Activated naive CD8-positive, alpha-beta T cell treated with anti-CD3 and anti-CD28 coated beads, Interleukin-2, amount 50 U/mL, for 24 hours (primary cell): ENCODE results near the gene FGD5.

Source experiments
- ATAC-seq: fragments of 150-1000 bp; cut with Tn5 transposase; one replicate; pipeline ENCODE4 v1.10.0; 2021
- DNase-seq: peaks from one replicate; pipeline ENCODE4 v3.0.0; 2021
- H3K27ac Mint-ChIP-seq: one replicate; pipeline ENCODE4 v1.8.0; 2021; ENCODE audit warnings: mild to moderate bottlenecking, mixed read lengths
- H3K27me3 Mint-ChIP-seq: one replicate; pipeline ENCODE4 v1.8.0; 2021; ENCODE audit warnings: mixed read lengths
- H3K36me3 Mint-ChIP-seq: one replicate; pipeline ENCODE4 v1.8.0; 2021; ENCODE audit warnings: low read depth, mixed read lengths
- H3K4me1 Mint-ChIP-seq: one replicate; pipeline ENCODE4 v1.8.0; 2021; ENCODE audit warnings: mixed read lengths
- H3K4me3 Mint-ChIP-seq: one replicate; pipeline ENCODE4 v1.8.0; 2021; ENCODE audit warnings: mild to moderate bottlenecking, moderate library complexity, mixed read lengths
- H3K9me3 Mint-ChIP-seq: one replicate; pipeline ENCODE4 v1.8.0; 2021; ENCODE audit warnings: mixed read lengths

FGD5 gene

GRCh38 chr3:14858105-14858504, 39.3 kb downstream of the FGD5 start:
- Mint-ChIP-seq H3K9me3 (no peaks in the 10 kb centered on the region), H3K36me3 (no peaks in the 10 kb centered on the region), H3K27me3 (peaks cover 4% of the 10 kb centered on the region), H3K4me3 (no peak overlapping the region), H3K27ac (no peak overlapping the region), H3K4me1 (no peaks in the 10 kb centered on the region)
- ATAC-seq (no peak), DNase-seq (no peak)

GRCh38 chr3:14859880-14860279, 41.1 kb downstream of the FGD5 start:
- H3K27me3 Mint-ChIP-seq = peaks cover 4% of the 10 kb centered on the region
- H3K36me3 Mint-ChIP-seq = no peaks in the 10 kb centered on the region
- H3K4me1 Mint-ChIP-seq = no peaks in the 10 kb centered on the region
- H3K9me3 Mint-ChIP-seq = no peaks in the 10 kb centered on the region
- DNase-seq (no peak), ATAC-seq (no peak)
- no peak overlapping the region for H3K27ac Mint-ChIP-seq
- no peak overlapping the region for H3K4me3 Mint-ChIP-seq

GRCh38 chr3:14861031-14861430, 42.3 kb downstream of the FGD5 start:
- H3K9me3 Mint-ChIP-seq = no peaks in the 10 kb centered on the region
- H3K36me3 Mint-ChIP-seq = no peaks in the 10 kb centered on the region
- ATAC-seq = no peak
- no peaks in the 10 kb centered on the region for H3K27me3 Mint-ChIP-seq
- DNase-seq = no peak
- H3K4me3 Mint-ChIP-seq = no peak overlapping the region
- H3K27ac Mint-ChIP-seq = no peak overlapping the region
- H3K4me1 Mint-ChIP-seq = no peaks in the 10 kb centered on the region

- H3K27me3 Mint-ChIP-seq = no peaks in the 10 kb centered on the region
- DNase-seq (no peak), ATAC-seq (no peak)
- H3K9me3 Mint-ChIP-seq = no peaks in the 10 kb centered on the region
- no peak overlapping the region for H3K4me3 Mint-ChIP-seq
- no peaks in the 10 kb centered on the region for H3K36me3 Mint-ChIP-seq
- H3K27ac Mint-ChIP-seq = no peak overlapping the region
- H3K4me1 Mint-ChIP-seq = no peaks in the 10 kb centered on the region
Observed at GRCh38 chr3:14861446-14862302, 42.9 kb downstream of the FGD5 start.

- Mint-ChIP-seq H3K36me3 (no peaks in the 10 kb centered on the region), H3K4me1 (no peaks in the 10 kb centered on the region), H3K4me3 (no peak overlapping the region), H3K9me3 (no peaks in the 10 kb centered on the region), H3K27me3 (no peaks in the 10 kb centered on the region), H3K27ac (no peak overlapping the region)
- ATAC-seq = no peak
- DNase-seq = no peak
Observed at GRCh38 chr3:14862303-14862660, 43.5 kb downstream of the FGD5 start.

- Mint-ChIP-seq H3K27ac (no peak overlapping the region), H3K4me3 (no peak overlapping the region), H3K4me1 (no peaks in the 10 kb centered on the region), H3K27me3 (no peaks in the 10 kb centered on the region), H3K9me3 (no peaks in the 10 kb centered on the region), H3K36me3 (no peaks in the 10 kb centered on the region)
- ATAC-seq (no peak), DNase-seq (no peak)
Observed at GRCh38 chr3:14862661-14863230, 44.0 kb downstream of the FGD5 start.

GRCh38 chr3:14863333-14864100, 44.8 kb downstream of the FGD5 start:
- Mint-ChIP-seq H3K27ac (no peak overlapping the region), H3K4me1 (no peaks in the 10 kb centered on the region), H3K9me3 (no peaks in the 10 kb centered on the region), H3K27me3 (no peaks in the 10 kb centered on the region), H3K4me3 (no peak overlapping the region), H3K36me3 (no peaks in the 10 kb centered on the region)
- no peak for DNase-seq
- ATAC-seq = no peak

GRCh38 chr3:14864131-14864530, 45.4 kb downstream of the FGD5 start:
- Mint-ChIP-seq H3K27me3 (no peaks in the 10 kb centered on the region), H3K4me3 (no peak overlapping the region), H3K9me3 (no peaks in the 10 kb centered on the region), H3K27ac (no peak overlapping the region), H3K36me3 (no peaks in the 10 kb centered on the region), H3K4me1 (no peaks in the 10 kb centered on the region)
- no peak for DNase-seq
- ATAC-seq = no peak

- H3K4me3 Mint-ChIP-seq = no peak overlapping the region
- no peaks in the 10 kb centered on the region for H3K4me1 Mint-ChIP-seq
- no peaks in the 10 kb centered on the region for H3K27me3 Mint-ChIP-seq
Observed at GRCh38 chr3:14866627-14867026, 47.9 kb downstream of the FGD5 start.

GRCh38 chr3:14867936-14868570, 49.3 kb downstream of the FGD5 start:
- ATAC-seq = no peak
- Mint-ChIP-seq H3K27ac (no peak overlapping the region), H3K9me3 (no peaks in the 10 kb centered on the region), H3K4me1 (no peaks in the 10 kb centered on the region), H3K4me3 (no peak overlapping the region), H3K36me3 (no peaks in the 10 kb centered on the region), H3K27me3 (no peaks in the 10 kb centered on the region)
- no peak for DNase-seq

More at GRCh38 chr3:14866627-14867026, 47.9 kb downstream of the FGD5 start:
- Mint-ChIP-seq H3K27ac (no peak overlapping the region), H3K9me3 (no peaks in the 10 kb centered on the region), H3K36me3 (no peaks in the 10 kb centered on the region)
- DNase-seq (no peak), ATAC-seq (no peak)

- Mint-ChIP-seq H3K27me3 (no peaks in the 10 kb centered on the region), H3K9me3 (no peaks in the 10 kb centered on the region), H3K27ac (no peak overlapping the region), H3K4me1 (no peaks in the 10 kb centered on the region), H3K36me3 (no peaks in the 10 kb centered on the region), H3K4me3 (no peak overlapping the region)
- DNase-seq = no peak
- ATAC-seq = no peak
Observed at GRCh38 chr3:14869917-14870782, 51.4 kb downstream of the FGD5 start.

GRCh38 chr3:14870783-14871060, 52.0 kb downstream of the FGD5 start:
- Mint-ChIP-seq H3K27me3 (no peaks in the 10 kb centered on the region), H3K4me1 (no peaks in the 10 kb centered on the region), H3K4me3 (no peak overlapping the region), H3K9me3 (no peaks in the 10 kb centered on the region), H3K36me3 (no peaks in the 10 kb centered on the region), H3K27ac (no peak overlapping the region)
- DNase-seq (no peak), ATAC-seq (no peak)

GRCh38 chr3:14871456-14872200, 52.9 kb downstream of the FGD5 start:
- no peak overlapping the region for H3K4me3 Mint-ChIP-seq
- ATAC-seq = no peak

GRCh38 chr3:14872706-14873105, 53.9 kb downstream of the FGD5 start:
- no peaks in the 10 kb centered on the region for H3K9me3 Mint-ChIP-seq
- H3K27ac Mint-ChIP-seq = no peak overlapping the region
- H3K27me3 Mint-ChIP-seq = no peaks in the 10 kb centered on the region
- H3K4me3 Mint-ChIP-seq = no peak overlapping the region
- ATAC-seq = no peak
- H3K4me1 Mint-ChIP-seq = no peaks in the 10 kb centered on the region
- no peaks in the 10 kb centered on the region for H3K36me3 Mint-ChIP-seq
- no peak for DNase-seq

More at GRCh38 chr3:14871456-14872200, 52.9 kb downstream of the FGD5 start:
- Mint-ChIP-seq H3K36me3 (no peaks in the 10 kb centered on the region), H3K9me3 (no peaks in the 10 kb centered on the region), H3K4me1 (no peaks in the 10 kb centered on the region), H3K27me3 (no peaks in the 10 kb centered on the region), H3K27ac (no peak overlapping the region)
- DNase-seq = no peak
